GM21360 (cell line): ENCODE results near the gene GTF2I.
"Not testable (repeated sequence)": the region's sequence is repeated elsewhere in the genome, so short reads cannot be mapped to it uniquely, and the experiment has no call there.

Source experiments
- ATAC-seq: cut with Tn5 transposase; IDR thresholded peaks from one replicate; pipeline ENCODE4 v1.9.1; 2021; ENCODE audit warnings: mild to moderate bottlenecking, moderate library complexity; ENCODE audit not compliant: unreplicated experiment

Gene GTF2I

DNA sequence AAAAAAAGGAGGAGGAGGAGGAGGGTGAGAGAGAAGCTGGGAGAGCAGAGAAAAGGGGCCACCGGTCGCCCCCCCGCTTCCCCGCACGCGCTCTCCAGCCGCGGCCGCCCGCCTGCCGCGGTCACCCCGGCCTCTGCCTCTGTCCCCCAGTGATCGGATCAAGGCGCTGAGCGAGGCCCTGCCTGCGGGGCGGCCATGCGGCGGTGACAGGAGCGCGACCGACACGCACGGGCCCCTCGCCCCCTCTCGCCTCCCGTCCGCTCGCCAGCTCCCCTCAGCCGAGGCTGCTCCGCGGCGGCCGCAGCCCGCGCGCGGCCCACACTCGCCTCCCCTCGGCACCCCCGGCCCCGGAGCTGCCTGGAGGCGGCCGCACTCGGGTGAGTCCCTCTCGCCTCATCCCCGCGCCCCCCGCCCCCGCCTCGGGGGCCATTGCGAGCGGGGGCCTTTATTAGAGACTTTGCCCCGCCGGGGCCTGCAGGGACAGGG, at the start of gene GTF2I:
Gene GTF2I, plus strand, starts transcription at position 27 of the 486 bp plus-strand sequence. CDS start 31,411 bp downstream, outside the sequence.
- ATAC-seq: peak; percentile 6

DNA sequence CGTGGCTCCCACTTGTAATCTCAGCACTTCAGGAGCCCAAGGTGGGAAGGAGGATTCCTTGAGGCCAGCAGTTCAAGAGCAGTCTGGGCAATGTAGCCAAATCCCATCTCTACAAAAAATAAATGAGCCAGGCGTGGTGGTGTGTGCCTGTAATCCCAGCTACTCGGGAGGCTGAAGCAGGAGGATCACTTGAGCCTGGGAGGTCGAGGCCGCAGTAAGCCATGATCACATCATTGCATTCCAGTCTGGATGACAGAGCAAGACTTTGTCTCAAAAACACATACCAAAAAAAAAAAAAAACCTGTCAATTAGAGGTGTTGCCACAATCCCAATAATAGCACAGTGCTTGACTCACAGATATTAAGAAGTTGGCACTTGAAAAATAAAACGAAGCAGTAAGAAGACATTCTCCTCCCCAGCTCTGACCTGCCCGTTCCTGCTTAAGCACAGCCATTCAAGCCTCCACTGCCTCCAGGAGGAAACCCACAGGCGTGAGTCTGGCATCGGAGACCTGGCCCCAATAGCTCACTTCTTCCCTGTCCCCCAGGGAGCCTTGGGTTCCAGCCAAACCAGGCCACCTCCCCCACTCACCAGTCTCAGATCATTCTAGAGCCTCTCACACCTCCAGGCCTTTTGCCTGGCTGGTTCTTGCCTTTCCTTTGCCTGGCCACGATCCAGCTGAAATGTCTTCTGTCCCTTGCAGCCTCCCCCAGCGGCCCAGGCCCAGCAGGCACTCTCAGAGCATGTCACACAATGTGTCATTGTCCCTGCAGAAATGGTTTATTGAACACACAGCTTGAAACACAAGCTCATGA, 45.3 kb upstream of the GTF2I start:
- no peak for ATAC-seq

DNA sequence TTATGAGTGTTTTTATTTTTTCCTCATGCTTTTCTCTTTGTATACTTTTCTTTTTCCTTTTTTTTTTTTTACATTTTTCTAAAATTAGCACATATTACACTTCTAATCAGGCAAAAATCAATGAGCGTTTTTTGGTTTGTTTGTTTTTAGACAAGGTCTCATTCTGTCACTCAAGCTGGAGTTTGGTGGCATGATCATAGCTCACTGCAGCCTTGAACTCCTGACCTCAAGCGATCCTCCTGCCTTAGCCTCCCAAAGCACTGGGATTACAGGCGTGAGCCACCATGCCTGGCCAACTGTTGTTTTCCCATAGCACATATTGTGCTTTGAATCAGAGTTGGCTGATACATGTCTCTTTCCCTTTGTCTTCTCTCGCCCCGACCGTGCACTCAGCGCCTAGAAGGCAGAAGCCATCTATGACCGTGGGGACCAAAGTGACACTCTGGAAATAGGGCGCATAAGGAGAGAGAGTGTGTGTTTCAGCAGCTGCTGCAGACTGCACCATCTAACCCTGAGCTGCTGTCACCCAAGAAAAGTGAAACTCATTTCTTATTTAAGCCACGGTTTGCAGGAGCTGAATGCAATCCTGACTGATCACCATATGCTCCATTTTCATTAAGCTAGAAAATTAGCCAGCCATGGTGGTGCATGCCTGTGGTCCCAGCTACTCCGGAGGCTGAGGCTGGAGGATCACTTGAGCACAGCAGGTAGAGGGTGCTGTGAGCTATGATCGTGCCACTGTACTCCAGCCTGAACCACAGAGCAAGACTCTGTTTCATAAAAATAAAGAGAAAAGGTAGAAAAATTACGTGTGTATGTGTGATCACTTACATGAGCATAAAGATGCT, 41.4 kb upstream of the GTF2I start:
- no peak for ATAC-seq

DNA sequence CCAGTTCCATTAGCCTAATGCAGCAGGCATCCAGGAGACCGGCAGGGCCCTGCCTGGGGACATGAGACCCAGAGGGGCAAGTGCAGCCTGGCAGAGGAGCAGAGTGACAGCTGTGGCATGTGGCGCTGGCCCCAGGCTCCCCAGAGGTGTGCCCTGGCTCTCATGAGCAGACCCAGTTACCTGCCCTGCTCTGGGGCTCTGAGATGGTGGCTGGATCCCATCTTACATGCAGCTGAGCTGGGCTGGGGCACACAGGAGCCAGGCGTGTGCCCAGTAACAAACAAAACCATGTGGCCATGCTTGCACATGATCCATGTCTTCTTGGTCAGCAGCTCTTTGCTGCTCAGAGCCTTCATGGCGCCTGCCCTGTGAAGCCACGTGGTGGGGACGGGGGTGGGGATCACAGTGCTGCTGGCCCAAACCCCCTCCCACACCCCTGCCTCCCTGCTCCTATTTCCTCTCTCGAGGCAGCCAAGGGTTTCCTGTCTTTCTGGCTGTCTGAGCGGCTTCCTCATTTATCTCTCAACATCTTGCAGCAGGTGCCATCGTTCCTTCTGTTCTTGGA, 40.3 kb upstream of the GTF2I start:
- ATAC-seq: no peak

DNA sequence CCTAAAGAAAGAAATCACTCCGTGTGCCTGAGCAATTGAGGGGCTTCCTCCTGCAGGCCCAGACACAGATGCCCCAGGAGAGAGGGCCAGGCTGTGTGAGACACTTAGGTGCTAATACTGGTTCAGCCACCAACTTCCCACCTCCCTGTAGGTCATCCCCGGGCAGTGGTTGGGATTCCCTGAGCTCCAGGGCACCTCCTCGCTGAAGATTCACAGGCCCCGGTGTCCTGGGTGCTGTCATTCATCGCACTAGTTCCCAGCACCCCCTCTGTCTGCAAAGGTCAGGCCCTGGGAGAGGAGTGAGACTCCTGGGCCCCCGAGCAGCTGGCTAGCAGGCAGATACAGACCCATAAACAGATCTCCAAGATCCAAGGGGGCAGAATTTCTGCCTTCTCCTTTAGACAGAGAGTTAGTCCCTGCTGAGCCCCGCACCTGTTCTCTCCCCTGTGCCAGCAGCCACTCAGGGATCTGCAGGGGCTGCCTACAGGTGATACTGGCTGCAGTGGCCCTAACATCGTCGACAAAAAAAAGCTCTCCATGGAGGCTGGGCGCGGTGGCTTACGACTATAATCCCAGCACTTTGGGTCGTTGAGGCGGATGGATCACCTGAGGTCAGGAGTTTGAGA, 38.2 kb upstream of the GTF2I start:
- no peak for ATAC-seq

DNA sequence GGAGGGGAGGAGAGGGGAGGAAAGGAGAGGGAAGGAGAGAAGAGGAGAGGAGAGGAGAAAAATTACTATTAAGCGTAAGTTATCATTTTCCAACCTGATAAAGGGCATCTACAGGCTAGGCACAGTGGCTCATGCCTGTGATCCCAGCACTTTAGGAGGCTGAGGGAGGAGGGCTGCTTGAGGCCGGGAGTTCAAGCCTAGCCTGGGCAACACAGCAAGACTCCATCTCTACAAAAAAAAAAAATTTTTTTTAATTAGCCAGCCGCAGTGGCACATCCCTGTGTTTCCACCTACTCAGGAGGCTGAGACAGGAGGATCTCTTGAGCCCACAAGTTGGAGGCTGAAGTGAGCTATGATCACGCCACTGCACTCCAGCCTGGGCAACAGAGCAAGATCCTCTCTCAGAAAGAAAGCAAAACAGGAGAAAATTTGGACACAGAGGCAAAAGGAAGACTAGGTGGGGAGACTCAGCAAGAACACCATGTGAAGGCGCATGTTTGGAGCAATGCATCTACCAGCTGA, 35.2 kb upstream of the GTF2I start:
- ATAC-seq: no peak

DNA sequence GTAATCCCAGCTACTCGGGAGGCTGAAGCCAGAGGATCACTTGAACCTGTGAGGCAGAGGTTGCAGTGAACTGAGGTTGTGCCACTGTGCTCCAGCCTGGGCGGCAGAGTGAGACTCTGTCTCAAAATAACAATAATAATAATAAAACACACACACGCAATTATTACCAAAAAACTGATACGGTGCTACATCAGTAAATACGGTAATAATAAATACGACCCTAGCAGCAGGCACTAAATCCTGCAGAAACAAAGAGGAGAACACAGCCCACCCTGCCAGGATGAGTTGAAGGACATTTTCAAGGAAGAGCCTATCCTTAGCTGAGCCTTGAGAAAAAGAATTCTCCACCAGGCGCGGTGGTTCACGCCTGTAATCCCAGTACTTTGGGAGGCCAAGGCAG, 34.4 kb upstream of the GTF2I start:
- ATAC-seq: no peak

DNA sequence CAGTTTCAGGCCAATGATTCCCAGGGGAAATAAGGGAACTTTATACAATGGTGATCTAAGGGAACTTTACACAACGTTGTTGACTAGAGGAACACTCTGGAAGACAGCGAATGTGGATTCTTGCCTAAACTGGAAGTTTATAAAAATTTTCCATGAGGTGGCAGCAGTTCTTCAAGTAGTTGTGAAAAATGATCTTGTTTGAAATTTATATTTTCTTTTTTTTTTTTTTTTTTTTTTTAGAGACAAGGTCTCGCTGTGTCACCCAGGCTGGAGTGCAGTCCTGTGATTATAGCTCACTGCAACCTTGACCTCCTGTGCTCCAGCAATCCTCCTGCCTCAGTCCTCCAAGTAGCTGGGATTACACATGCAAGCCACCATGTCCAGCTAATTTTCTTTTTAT, 32.1 kb upstream of the GTF2I start:
- no peak for ATAC-seq

DNA sequence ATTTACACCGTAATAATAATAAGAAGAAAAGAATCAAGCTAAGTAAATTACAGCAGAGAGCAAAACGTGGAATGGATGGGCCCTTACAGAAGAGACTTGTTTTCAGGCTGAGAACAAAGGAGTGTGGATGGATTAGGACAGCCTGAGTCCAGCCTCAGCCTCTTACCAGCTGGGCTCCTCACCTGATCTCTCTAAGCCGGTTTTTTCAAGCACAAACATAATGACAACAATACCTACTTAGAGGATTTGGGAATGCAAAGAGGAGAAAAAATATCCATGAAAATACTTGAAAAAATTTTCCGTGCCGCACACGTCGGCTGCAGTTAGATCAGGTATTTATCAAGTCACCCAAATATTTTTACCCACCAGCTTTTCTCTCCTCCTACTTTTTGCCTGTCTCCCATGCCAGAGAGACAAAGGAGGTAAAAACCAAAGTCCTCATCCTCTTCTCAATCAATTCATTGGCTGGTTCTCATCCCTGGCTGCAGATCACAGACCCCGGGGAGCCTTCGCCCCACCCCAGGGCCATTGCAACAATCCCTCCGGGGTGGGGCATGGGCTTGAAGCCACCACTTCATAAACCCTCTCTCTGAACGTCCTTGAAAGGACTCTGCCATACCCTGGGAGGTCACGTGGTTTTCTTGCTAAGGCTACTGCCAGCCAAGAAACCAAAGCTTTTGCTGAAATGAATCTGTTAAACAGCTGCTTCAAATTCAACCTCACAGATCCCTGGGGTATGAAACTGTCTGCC, 29.7 kb upstream of the GTF2I start:
- no peak for ATAC-seq

DNA sequence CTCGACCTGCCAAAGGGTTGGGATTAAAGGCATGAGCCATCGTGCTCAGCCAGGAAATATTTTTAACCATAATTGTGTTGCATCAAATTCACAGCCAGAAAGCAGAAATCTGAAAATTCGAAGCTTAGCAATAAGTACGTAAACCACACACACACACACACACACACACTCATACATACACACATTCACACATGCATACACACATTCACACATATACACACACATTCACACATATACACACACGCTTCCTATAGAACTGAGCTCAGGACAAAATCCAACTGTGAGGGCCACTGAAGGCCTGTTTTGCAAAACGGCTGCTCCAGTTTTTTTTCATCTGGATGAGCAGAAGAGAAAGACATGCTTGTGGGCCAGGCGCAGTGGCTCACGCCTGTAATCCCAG, 25.0 kb upstream of the GTF2I start:
- ATAC-seq: no peak

DNA sequence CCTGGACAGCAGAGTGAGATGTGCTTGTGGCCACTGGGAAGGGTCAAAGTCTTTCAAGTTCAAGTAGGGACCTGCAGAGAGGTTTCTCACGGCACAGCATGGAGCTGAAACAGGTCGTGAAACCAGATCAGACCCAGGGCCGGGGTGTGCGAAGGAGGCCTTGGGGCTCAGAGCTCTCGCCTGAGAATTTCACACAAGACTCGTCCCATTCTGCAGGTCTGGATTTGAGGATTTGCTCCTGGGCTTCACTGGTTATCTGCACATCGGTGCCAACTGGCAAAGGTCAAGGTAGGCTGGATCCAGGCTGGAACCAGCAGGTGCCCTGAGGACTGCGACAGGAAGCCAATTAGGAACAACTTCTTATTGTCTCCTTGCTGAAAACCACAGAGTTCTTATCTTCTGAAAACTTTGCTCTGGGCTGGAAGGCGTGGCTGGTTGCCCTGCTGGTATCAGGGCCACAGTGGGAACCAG, 24.0 kb upstream of the GTF2I start:
- ATAC-seq: no peak

DNA sequence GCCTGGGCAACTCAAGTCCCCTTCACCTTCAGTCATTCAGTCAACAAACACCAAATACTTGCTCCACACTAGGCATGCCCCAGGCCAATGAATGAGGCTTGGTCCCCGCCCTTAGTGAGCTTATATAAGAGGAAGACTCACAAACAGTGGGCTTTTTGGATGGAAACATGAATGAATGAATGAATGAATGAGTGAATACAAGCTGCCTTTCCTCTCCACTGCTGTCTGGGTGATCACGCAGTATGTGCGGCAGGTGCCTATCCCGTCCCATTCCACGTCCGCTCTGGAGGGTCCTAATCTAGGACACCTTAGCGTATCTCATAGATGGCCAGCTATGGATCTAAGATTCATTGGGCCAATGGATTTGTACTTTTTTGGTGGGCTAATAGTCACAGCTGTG, 19.8 kb upstream of the GTF2I start:
- ATAC-seq: no peak

DNA sequence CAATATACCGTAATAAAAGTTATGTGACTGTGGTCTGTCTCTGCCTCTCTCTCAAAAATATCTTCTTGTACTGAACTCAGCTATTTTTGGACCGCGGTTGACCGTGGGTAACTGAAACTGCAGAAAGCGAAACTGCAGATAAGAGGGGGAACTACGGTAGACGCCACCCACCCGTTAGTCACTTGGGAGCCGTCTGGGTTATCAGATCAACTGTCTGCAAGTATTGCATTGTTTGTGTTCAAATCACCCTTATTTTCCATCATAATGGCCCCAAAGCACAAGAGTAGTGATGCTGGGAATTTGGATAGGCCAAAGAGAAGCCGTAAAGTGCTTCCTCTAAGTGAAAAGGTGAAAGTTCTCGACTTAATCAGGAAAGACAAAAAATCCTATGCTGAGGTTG, 7.5 kb upstream of the GTF2I start:
- ATAC-seq: not testable (repeated sequence)

DNA sequence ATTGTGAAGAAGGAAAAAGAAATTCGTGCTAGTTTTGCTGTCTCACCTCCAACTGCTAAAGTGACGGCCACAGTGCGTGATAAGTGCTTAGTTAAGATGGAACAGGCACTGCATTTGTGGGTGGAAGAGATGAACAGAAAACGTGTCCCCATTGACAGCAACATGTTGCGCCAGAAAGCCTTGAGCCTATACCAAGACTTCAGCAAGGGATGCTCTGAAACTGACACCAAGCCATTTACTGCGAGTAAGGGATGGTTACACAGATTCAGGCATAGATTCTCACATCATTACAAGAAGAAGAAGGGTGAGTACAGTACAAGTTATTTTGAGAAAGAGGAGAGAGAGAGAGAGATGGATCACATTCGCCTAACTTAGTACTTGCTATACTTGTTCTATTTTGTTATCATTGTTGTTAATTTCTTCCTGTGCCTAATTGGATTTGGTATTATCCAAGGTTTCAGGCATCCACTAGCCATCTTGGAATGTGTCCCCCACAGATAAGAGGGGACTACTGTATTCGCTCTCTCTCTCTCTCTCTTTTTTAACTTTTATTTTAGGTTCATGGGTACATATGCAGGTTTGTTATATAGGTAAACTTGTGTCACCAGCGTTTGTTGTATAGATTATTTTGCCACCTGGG, 6.9 kb upstream of the GTF2I start:
- ATAC-seq: not testable (repeated sequence)

DNA sequence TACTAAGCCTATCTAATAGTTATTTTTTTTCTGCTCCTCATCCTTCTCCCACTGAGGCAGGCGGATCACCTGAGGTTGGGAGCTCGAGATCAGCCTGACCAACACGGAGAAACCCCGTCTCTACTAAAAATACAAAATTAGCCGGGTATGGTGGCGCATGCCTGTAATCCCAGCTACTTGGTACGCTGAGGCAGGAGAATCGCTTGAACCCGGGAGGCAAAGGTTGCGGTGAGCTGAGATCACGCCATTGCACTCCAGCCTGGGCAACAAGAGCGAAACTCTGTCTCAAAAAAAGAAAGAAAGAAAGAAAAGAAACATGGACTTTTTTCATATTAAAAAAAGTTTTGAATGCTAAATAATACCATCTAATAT, 6.4 kb upstream of the GTF2I start:
- not testable (repeated sequence) for ATAC-seq

DNA sequence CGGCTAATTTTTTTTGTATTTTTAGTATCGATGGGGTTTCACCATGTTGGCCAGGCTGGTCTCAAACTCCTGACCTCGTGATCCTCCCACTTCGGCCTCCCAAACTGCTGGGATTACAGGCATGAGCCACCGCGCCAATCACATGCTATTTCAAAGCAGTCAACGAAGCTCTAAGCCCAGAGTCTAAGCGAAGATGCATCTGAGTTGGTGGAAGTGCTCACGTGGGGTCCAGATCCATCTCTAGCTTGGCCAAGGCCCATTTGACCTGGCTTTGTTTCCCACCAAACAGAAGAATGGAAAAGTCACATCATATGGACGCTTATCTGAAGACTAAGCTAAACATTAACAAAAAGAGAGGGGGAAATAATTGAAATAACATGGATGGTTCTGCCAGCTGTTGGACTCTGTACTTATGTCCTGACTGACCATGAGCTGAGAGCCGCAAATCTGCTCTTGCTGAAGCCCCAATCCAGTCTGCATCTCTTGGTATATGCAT, 3.8 kb upstream of the GTF2I start:
- no peak for ATAC-seq

DNA sequence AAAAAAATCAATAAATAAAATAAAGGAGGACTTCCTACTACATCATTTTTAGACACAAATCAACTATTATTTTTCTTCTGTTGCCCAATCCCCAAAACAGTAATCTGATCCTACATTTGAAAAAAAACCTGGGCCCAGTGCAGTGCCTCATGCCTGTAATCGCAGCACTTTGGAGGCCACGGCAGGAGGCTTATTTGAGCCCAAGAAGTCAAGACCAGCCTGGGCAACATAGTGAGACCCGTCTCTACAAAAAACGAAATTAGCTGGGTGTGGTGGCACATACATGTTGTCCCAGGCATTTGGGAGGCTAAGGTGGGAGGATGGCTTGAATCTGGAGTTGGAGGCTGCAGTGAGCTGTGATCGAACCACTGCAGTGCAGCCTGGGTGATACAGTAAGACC, 2.7 kb upstream of the GTF2I start:
- no peak for ATAC-seq

DNA sequence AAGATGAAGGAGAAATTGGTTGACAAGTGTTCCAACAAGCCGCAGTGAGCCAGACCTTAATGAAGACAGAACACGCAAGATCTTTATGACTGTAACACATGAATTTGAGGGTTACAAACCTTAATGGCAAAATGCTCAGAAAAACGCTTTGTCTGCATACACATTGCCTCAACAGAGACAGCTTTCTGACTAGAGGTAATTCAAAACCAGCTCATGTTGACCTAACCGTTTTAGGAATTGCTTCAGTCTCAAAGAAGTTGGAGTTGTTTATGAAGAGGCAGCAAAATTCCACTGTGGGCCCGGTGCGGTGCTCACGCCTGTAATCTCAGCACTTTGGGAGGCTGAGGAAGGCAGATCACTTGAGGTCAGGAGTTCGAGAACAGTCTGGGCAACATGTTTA, 2.2 kb upstream of the GTF2I start:
- no peak for ATAC-seq

DNA sequence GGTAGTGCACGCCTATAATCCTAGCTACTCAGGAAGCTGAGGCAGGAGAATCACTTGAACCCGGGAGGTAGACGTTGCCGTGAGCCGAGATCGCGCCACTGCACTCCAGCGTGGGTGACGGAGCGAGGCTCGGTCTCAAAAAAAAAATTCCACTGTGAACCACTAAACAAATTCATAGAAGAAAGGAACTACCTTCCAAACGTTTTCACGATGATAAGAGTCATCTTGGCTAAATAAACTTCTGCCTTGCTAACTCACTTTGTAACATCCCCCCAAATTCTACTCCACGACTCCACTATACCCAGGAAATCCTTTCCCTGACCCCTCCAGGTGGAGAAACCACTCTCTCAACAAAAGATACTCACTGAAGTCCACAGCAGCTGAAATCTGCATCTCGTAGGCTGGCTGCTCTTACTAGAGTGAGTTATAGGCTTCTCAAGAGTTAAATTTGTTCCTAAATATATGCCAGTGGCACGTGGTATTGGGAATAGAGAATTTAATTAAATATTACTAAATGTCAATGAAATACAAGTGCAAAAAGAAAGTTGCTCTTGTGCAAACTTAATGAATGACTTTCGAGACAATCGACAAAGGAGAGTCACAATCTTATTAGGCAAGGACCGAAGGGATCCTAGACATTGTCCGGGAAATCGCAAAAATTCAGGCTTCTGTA, 1.6 kb upstream of the GTF2I start:
- no peak for ATAC-seq
